Measurements from ENCODE around the gene PARD3. TPM values are rescaled to one million over a fixed set of nuclear protein-coding genes. Genes with fewer than 3 reads are reported as not detected.
A peak's percentile ranks its signal among the peaks of the same experiment; 100 is the strongest.

PARD3 gene
- total RNA-seq, 1 experiment from 2014 or later, result 154 TPM

- Histone ChIP-seq H3K27me3 (ENCODE audit: low read length) (no peaks in the 10 kb centered on the region), H3K9ac (ENCODE audit: low read length) (no peak overlapping the region), H4K20me1 (ENCODE audit: low read length) (no peaks in the 10 kb centered on the region), H3F3A (ENCODE audit: low read length, unreplicated experiment) (no peaks in the 10 kb centered on the region), H3K4me1 (ENCODE audit: insufficient read depth, low read length) (peaks cover 22% of the 10 kb centered on the region), H3K27ac (ENCODE audit: low read length) (peak overlapping the region; percentile 16), H3K9me3 (ENCODE audit: low read length) (no peaks in the 10 kb centered on the region), H3K4me3 (ENCODE audit: low read length) (no peak overlapping the region), H3K79me2 (ENCODE audit: low read length) (peaks cover 61% of the 10 kb centered on the region), H3K36me3 (ENCODE audit: low read depth, low read length) (no peaks in the 10 kb centered on the region; the same call in 1 of the 2 replicates), H3K4me2 (ENCODE audit: low read length) (peak overlapping the region; percentile 25), H3K9me2 (replicated peaks; ENCODE audit: low read length) (no peaks in the 10 kb centered on the region), H2AFZ (ENCODE audit: low read length) (no peak overlapping the region)
- CTCF ChIA-PET, result interaction anchor here (0.6 to 2.2 kb wide), 5 partner anchors 54 to 307 kb away, joined by 4 to 20 read pairs (median 15); no protein-coding TSS in a partner anchor
- POLR2A ChIA-PET (ENCODE audit: unreplicated experiment), result interaction anchor here (0.6 kb wide), 1 partner anchor 469 kb away, joined by 3 read pairs; no protein-coding TSS in a partner anchor
- DNase-seq, result peak; percentile 39
- intact Hi-C loops (cut with micrococcal nuclease), result loop anchor here (2.0 to 5.0 kb wide), 4 partner anchors 92 to 550 kb away; no protein-coding TSS in a partner anchor
- ATAC-seq, result no peak
- TF ChIP-seq EZH2phosphoT487 (IDR thresholded peaks at IDR 0.05; ENCODE audit: borderline replicate concordance, low read length) (no peak), EZH2 (IDR thresholded peaks at IDR 0.05; ENCODE audit: low read length, unreplicated experiment) (no peak), CTCF (conservative IDR thresholded peaks at IDR 0.05; ENCODE audit: low read depth, low read length) (no peak)
- BruUV-seq (replicated peaks), result no TSS peak
Observed at GRCh38 chr10:34667177-34667576, 147.9 kb downstream of the PARD3 start.

GRCh38 chr10:34666008-34666704 is 148.9 kb downstream of the PARD3 start:
- H3K4me1 ChIP-seq (ENCODE audit: insufficient read depth, low read length), result peaks cover 22% of the 10 kb centered on the region
- H3K27ac ChIP-seq (ENCODE audit: low read length), result peak overlapping the region; percentile 62
- H3K4me3 ChIP-seq (ENCODE audit: low read length), result peak overlapping the region; percentile 19; the same call in 1 of the 2 replicates
- no peaks in the 10 kb centered on the region for H3K9me2 ChIP-seq (replicated peaks; ENCODE audit: low read length)
- DNase-seq (peak; percentile 100), ATAC-seq (peak; percentile 89)
- no peaks in the 10 kb centered on the region for H4K20me1 ChIP-seq (ENCODE audit: low read length)
- no peaks in the 10 kb centered on the region for H3F3A ChIP-seq (ENCODE audit: low read length, unreplicated experiment)
- H3K27me3 ChIP-seq (ENCODE audit: low read length), result no peaks in the 10 kb centered on the region
- no peaks in the 10 kb centered on the region for H3K9me3 ChIP-seq (ENCODE audit: low read length)
- intact Hi-C loops (cut with micrococcal nuclease), result loop anchor here (1.0 to 5.0 kb wide), 11 partner anchors 30 to 551 kb away; no protein-coding TSS in a partner anchor
- peaks cover 60% of the 10 kb centered on the region for H3K79me2 ChIP-seq (ENCODE audit: low read length)
- ChIA-PET CTCF (interaction anchor here (0.5 to 2.2 kb wide), 29 partner anchors 11 to 1559 kb away, joined by 3 to 20 read pairs (median 5); no protein-coding TSS in a partner anchor), POLR2A (ENCODE audit: unreplicated experiment) (interaction anchor here (0.5 to 0.7 kb wide), 3 partner anchors 120 to 499 kb away, joined by 3 to 7 read pairs (median 4); no protein-coding TSS in a partner anchor)
- peak overlapping the region; percentile 71 for H3K4me2 ChIP-seq (ENCODE audit: low read length)
- H2AFZ ChIP-seq (ENCODE audit: low read length), result peak overlapping the region; percentile 65
- TF ChIP-seq CTCF (conservative IDR thresholded peaks at IDR 0.05; ENCODE audit: low read depth, low read length) (peak; percentile 100), EZH2phosphoT487 (IDR thresholded peaks at IDR 0.05; ENCODE audit: borderline replicate concordance, low read length) (no peak)
- BruUV-seq (replicated peaks), result no TSS peak
- H3K36me3 ChIP-seq (ENCODE audit: low read depth, low read length), result no peaks in the 10 kb centered on the region; the same call in 1 of the 2 replicates
- peak overlapping the region; percentile 36 for H3K9ac ChIP-seq (ENCODE audit: low read length)
